Measurements from ENCODE around the gene ENPP3. TPM values are rescaled to one million over a fixed set of nuclear protein-coding genes. Genes with fewer than 3 reads are reported as not detected.

The ENPP3 gene
- total RNA-seq, 2 experiments from 2014 or later = 0.22 to 0.34 TPM

DNA sequence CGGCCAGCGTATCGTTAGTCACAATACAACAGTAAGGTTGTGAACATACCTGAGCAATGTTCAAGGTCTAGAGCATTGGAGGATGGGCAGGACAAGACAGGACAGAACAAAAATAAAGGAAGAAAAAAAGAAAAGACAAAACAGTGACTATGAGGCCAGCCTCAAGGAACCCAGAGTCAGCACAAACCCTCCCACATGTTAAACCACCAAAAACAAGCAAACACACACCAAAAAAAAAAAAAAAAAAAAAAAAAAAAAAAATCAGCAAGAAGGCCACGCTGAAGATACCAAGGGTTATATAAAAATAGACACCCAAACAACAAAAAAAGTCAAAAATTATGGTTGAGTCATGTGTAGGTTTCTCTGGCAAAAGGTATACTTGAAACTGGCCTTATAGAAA, 21.8 kb upstream of the ENPP3 start:
- Histone ChIP-seq H3K9me3 (ENCODE audit: control insufficient read depth in 1 of 2, insufficient read depth in 1 of 2, low read length in 2 of 2) (no peaks in the 10 kb centered on the region), H3K36me3 (ENCODE audit: insufficient read depth, low read length) (peaks cover 85% of the 10 kb centered on the region), H3K27me3 (ENCODE audit: control insufficient read depth in 1 of 2, insufficient read depth in 2 of 2, low read length in 2 of 2) (no peaks in the 10 kb centered on the region), H3K4me3 (ENCODE audit: low read length) (no peak overlapping the region), H3K4me1 (ENCODE audit: insufficient read depth, low read length) (no peaks in the 10 kb centered on the region), H3K27ac (ENCODE audit: low read depth in 1 of 2, low read length in 2 of 2) (no peak overlapping the region)
- H3K27ac Mint-ChIP-seq = no peak overlapping the region
- ChIA-PET POLR2A (no interaction called here), CTCF (no interaction called here)
- H3K4me3 Mint-ChIP-seq = no peak overlapping the region
- peaks cover 92% of the 10 kb centered on the region for H3K36me3 Mint-ChIP-seq (ENCODE audit: low read depth)
- H3K4me1 Mint-ChIP-seq (ENCODE audit: low read depth) = peaks cover 5% of the 10 kb centered on the region
- no peaks in the 10 kb centered on the region for H3K9me3 Mint-ChIP-seq
- intact Hi-C loops (cut with DNase I, micrococcal nuclease) = no loop called here
- H3K27me3 Mint-ChIP-seq = no peaks in the 10 kb centered on the region
- no peak for ATAC-seq (ENCODE audit: poor library complexity)
- no peak for DNase-seq
- TF ChIP-seq, protein P1, sequence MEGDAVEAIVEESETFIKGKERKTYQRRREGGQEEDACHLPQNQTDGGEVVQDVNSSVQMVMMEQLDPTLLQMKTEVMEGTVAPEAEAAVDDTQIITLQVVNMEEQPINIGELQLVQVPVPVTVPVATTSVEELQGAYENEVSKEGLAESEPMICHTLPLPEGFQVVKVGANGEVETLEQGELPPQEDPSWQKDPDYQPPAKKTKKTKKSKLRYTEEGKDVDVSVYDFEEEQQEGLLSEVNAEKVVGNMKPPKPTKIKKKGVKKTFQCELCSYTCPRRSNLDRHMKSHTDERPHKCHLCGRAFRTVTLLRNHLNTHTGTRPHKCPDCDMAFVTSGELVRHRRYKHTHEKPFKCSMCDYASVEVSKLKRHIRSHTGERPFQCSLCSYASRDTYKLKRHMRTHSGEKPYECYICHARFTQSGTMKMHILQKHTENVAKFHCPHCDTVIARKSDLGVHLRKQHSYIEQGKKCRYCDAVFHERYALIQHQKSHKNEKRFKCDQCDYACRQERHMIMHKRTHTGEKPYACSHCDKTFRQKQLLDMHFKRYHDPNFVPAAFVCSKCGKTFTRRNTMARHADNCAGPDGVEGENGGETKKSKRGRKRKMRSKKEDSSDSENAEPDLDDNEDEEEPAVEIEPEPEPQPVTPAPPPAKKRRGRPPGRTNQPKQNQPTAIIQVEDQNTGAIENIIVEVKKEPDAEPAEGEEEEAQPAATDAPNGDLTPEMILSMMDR (IDR thresholded peaks at IDR 0.05) = no peak

GRCh38 chr6:131627724-131628682, 9.1 kb upstream of the ENPP3 start, which contains the start of gene MED23:
MED23 (minus strand) TSS chr6:131628242; CDS start chr6:131628049, 193 bp downstream.
- ChIA-PET POLR2A (interaction anchor here (0.6 to 2.0 kb wide), 18 partner anchors 8 to 1051 kb away, joined by 3 to 10 read pairs (median 3); no protein-coding TSS in a partner anchor), CTCF (interaction anchor here (0.7 to 3.3 kb wide), 19 partner anchors 9 to 1597 kb away, joined by 3 to 14 read pairs (median 5); partner anchors contain the start of gene ENPP3)
- no peaks in the 10 kb centered on the region for H3K27me3 Mint-ChIP-seq
- peaks cover 50% of the 10 kb centered on the region for H3K36me3 Mint-ChIP-seq (ENCODE audit: low read depth)
- ATAC-seq (ENCODE audit: poor library complexity) (peak; percentile 93), DNase-seq (peak; percentile 89 to 98 (median 95))
- H3K27me3 ChIP-seq (ENCODE audit: control insufficient read depth in 1 of 2, insufficient read depth in 2 of 2, low read length in 2 of 2) = no peaks in the 10 kb centered on the region
- peak within 1 kb of the TSS; percentile 86 for H3K4me3 ChIP-seq (ENCODE audit: low read length)
- peaks cover 8% of the 10 kb centered on the region for H3K4me1 ChIP-seq (ENCODE audit: insufficient read depth, low read length)
- peaks cover 23% of the 10 kb centered on the region for H3K36me3 ChIP-seq (ENCODE audit: insufficient read depth, low read length)
- H3K27ac ChIP-seq (ENCODE audit: low read depth in 1 of 2, low read length in 2 of 2) = peak within 1 kb of the TSS; percentile 67 to 76
- H3K9me3 Mint-ChIP-seq = no peaks in the 10 kb centered on the region
- H3K9me3 ChIP-seq (ENCODE audit: control insufficient read depth in 1 of 2, insufficient read depth in 1 of 2, low read length in 2 of 2) = no peaks in the 10 kb centered on the region
- intact Hi-C loops (cut with DNase I, micrococcal nuclease) = loop anchor here (1.0 to 5.0 kb wide), 5 partner anchors 445 to 743 kb away; partner anchors contain the start of gene EPB41L2 (in 1 of the 2)
- H3K27ac Mint-ChIP-seq = peak within 1 kb of the TSS; percentile 86
- TF ChIP-seq, protein P1 (IDR thresholded peaks at IDR 0.05) = peak; percentile 99
- peaks cover 43% of the 10 kb centered on the region for H3K4me1 Mint-ChIP-seq (ENCODE audit: low read depth)
- H3K4me3 Mint-ChIP-seq = peak within 1 kb of the TSS; percentile 98

GRCh38 chr6:131628726-131629125, 8.4 kb upstream of the ENPP3 start:
- Mint-ChIP-seq H3K27ac (peak overlapping the region; percentile 86), H3K4me3 (peak overlapping the region; percentile 98), H3K27me3 (no peaks in the 10 kb centered on the region), H3K9me3 (no peaks in the 10 kb centered on the region), H3K4me1 (ENCODE audit: low read depth) (peaks cover 43% of the 10 kb centered on the region), H3K36me3 (ENCODE audit: low read depth) (peaks cover 43% of the 10 kb centered on the region)
- no peaks in the 10 kb centered on the region for H3K27me3 ChIP-seq (ENCODE audit: control insufficient read depth in 1 of 2, insufficient read depth in 2 of 2, low read length in 2 of 2)
- ChIA-PET CTCF (interaction anchor here (0.7 to 3.3 kb wide), 19 partner anchors 8 to 1598 kb away, joined by 3 to 14 read pairs (median 5); partner anchors contain the start of gene ENPP3), POLR2A (interaction anchor here (0.7 to 2.0 kb wide), 11 partner anchors 9 to 743 kb away, joined by 3 to 10 read pairs (median 4); no protein-coding TSS in a partner anchor)
- peaks cover 16% of the 10 kb centered on the region for H3K36me3 ChIP-seq (ENCODE audit: insufficient read depth, low read length)
- H3K4me1 ChIP-seq (ENCODE audit: insufficient read depth, low read length) = peaks cover 8% of the 10 kb centered on the region
- DNase-seq (peak in 2 of 14 experiments; percentile 13 to 19), ATAC-seq (ENCODE audit: poor library complexity) (no peak)
- TF ChIP-seq, protein P1 (IDR thresholded peaks at IDR 0.05) = no peak
- peak overlapping the region; percentile 86 for H3K4me3 ChIP-seq (ENCODE audit: low read length)
- no peak overlapping the region for H3K27ac ChIP-seq (ENCODE audit: low read depth in 1 of 2, low read length in 2 of 2)
- intact Hi-C loops (cut with DNase I, micrococcal nuclease) = loop anchor here (1.0 to 5.0 kb wide), 5 partner anchors 445 to 744 kb away; partner anchors contain the start of gene EPB41L2 (in 1 of the 2)
- no peaks in the 10 kb centered on the region for H3K9me3 ChIP-seq (ENCODE audit: control insufficient read depth in 1 of 2, insufficient read depth in 1 of 2, low read length in 2 of 2)

Measured in CD4-positive, alpha-beta T cell (primary cell).